GM23248 (cell line): ENCODE measurements around the gene TC2N.

Source experiments
- EZH2 ChIP-seq: fragments of 200-600 bp; sonication (generic); IDR thresholded peaks from 2 replicates; pipeline ENCODE4 v1.6.1; 2018; ENCODE audit warnings: antibody characterized with exemption, mild to moderate bottlenecking; ENCODE audit not compliant: insufficient read depth, poor library complexity, severe bottlenecking
- EZH2phosphoT487 ChIP-seq: fragments of 200-600 bp; sonication (generic); IDR thresholded peaks from 2 replicates; pipeline ENCODE4 v1.6.1; 2018; ENCODE audit warnings: antibody characterized with exemption, moderate library complexity, mild to moderate bottlenecking, low read depth; ENCODE audit not compliant: insufficient read depth

DNA sequence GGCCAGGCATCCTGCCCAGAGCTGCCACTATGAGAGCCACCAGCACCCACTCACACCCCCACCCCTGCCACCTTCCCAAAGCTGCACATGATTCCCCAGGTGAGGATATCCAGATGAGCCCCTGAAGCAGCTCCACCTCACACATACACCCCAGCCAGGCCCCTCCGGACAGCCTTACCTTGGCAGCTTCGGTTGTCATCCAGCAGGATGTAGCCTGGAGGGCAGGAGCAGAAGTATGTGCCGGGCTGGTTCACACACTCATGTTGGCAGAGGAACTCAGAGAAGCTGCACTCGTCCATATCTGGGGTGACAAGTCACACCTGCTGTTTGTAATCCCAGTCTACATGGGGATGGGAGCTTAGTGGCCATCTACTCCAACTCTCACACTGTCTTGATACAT lies 15.4 kb upstream of the TC2N start:
- TF ChIP-seq EZH2phosphoT487 (no peak), EZH2 (no peak)
